SK-N-SH treated with all-trans-retinoic acid at 6 μM for 48 hours (cell line): Measurements from ENCODE around the gene CD96.

Experiments
- ATAC-seq: fragments of 200-7000 bp; cut with Tn5 transposase; 3 replicates; pipeline ENCODE4 v1.9.1; 2020; ENCODE audit warnings: mild to moderate bottlenecking, moderate library complexity
- CREB5 ChIP-seq: fragments of 250-450 bp; sonication (Bioruptor Pico); IDR thresholded peaks from 2 replicates; pipeline ENCODE4 v1.5.1; 2020; ENCODE audit warnings: low read depth, mild to moderate bottlenecking, moderate library complexity
- CSRNP3 ChIP-seq: fragments of 250-450 bp; sonication (Bioruptor Pico); IDR thresholded peaks from 2 replicates; pipeline ENCODE4 v1.5.1; 2021; ENCODE audit warnings: mild to moderate bottlenecking, moderate library complexity
- ESRRG ChIP-seq: fragments of 250-450 bp; sonication (Bioruptor Pico); IDR thresholded peaks from 2 replicates; pipeline ENCODE4 v1.6.1; 2021; ENCODE audit warnings: mild to moderate bottlenecking
- GLIS3 ChIP-seq: fragments of 250-450 bp; sonication (Bioruptor Pico); IDR thresholded peaks from 2 replicates; pipeline ENCODE4 v1.5.0; 2020; ENCODE audit warnings: mild to moderate bottlenecking, moderate library complexity
- OSR1 ChIP-seq: fragments of 250-450 bp; sonication (Bioruptor Pico); IDR thresholded peaks from 2 replicates; pipeline ENCODE4 v1.8.0; 2022; ENCODE audit warnings: moderate library complexity, mild to moderate bottlenecking, inconsistent platforms
- PATZ1 ChIP-seq: fragments of 250-450 bp; sonication (Bioruptor Pico); IDR thresholded peaks from 2 replicates; pipeline ENCODE4 v1.8.0; 2020; ENCODE audit warnings: mild to moderate bottlenecking, moderate library complexity, borderline replicate concordance
- POU6F1 ChIP-seq: fragments of 250-450 bp; sonication (Bioruptor Pico); IDR thresholded peaks from 2 replicates; pipeline ENCODE4 v1.8.0; 2021; ENCODE audit warnings: low read depth, mild to moderate bottlenecking, moderate library complexity, borderline replicate concordance
- PPARA ChIP-seq: fragments of 250-450 bp; sonication (Bioruptor Pico); IDR thresholded peaks from 2 replicates; pipeline ENCODE4 v1.5.0; 2020; ENCODE audit warnings: mild to moderate bottlenecking, borderline replicate concordance
- RARB ChIP-seq: fragments of 250-450 bp; sonication (Bioruptor Pico); IDR thresholded peaks from 2 replicates; pipeline ENCODE4 v1.8.0; 2021; ENCODE audit warnings: mild to moderate bottlenecking, moderate library complexity
- SNAI2 ChIP-seq: fragments of 250-450 bp; sonication (Bioruptor Pico); IDR thresholded peaks from 2 replicates; pipeline ENCODE4 v1.5.0; 2020; ENCODE audit warnings: mild to moderate bottlenecking, moderate library complexity
- TCF4 ChIP-seq: fragments of 250-450 bp; sonication (Bioruptor Pico); IDR thresholded peaks from 2 replicates; pipeline ENCODE4 v1.8.0; 2021; ENCODE audit warnings: mild to moderate bottlenecking, moderate library complexity, borderline replicate concordance
- TOX ChIP-seq: fragments of 250-450 bp; sonication (Bioruptor Pico); IDR thresholded peaks from 2 replicates; pipeline ENCODE4 v1.8.0; 2021; ENCODE audit warnings: mild to moderate bottlenecking, moderate library complexity, borderline replicate concordance
- TSHZ2 ChIP-seq: fragments of 250-450 bp; sonication (Bioruptor Pico); IDR thresholded peaks from 2 replicates; pipeline ENCODE4 v1.5.0; 2020; ENCODE audit warnings: mild to moderate bottlenecking, moderate library complexity
- ZC3H10 ChIP-seq: fragments of 250-450 bp; sonication (Bioruptor Pico); IDR thresholded peaks from 2 replicates; pipeline ENCODE4 v1.5.1; 2021; ENCODE audit warnings: mild to moderate bottlenecking, moderate library complexity
- ZFP30 ChIP-seq: fragments of 450-650 bp; formaldehyde crosslinking; IDR thresholded peaks from 2 replicates; pipeline ENCODE4 v1.5.0; 2022; ENCODE audit warnings: mild to moderate bottlenecking, moderate library complexity
- ZNF565 ChIP-seq: fragments of 450-650 bp; formaldehyde crosslinking; conservative IDR thresholded peaks from 2 replicates; pipeline ENCODE4 v1.5.0; 2020; ENCODE audit warnings: low read depth, mild to moderate bottlenecking, moderate library complexity
- ZNF70 ChIP-seq: fragments of 450-650 bp; formaldehyde crosslinking; IDR thresholded peaks from 2 replicates; pipeline ENCODE4 v1.5.0; 2020; ENCODE audit warnings: mild to moderate bottlenecking, moderate library complexity
- ZNF8 ChIP-seq: fragments of 450-650 bp; formaldehyde crosslinking; IDR thresholded peaks from 2 replicates; pipeline ENCODE4 v1.5.0; 2020; ENCODE audit warnings: mild to moderate bottlenecking, moderate library complexity

The CD96 gene

GRCh38 chr3:111691293-111691909 lies 149.4 kb downstream of the CD96 start:
- peak; percentile 81 for ATAC-seq
- TF ChIP-seq TSHZ2 (CRISPR knock-in tag) = no peak
- no peak for TF ChIP-seq ZNF565 (CRISPR knock-in tag)
- no peak for TF ChIP-seq GLIS3 (CRISPR knock-in tag)
- TF ChIP-seq SNAI2 (CRISPR knock-in tag) = no peak
- TF ChIP-seq TOX (CRISPR knock-in tag) = no peak
- TF ChIP-seq PATZ1 (CRISPR knock-in tag) = no peak
- TF ChIP-seq ZNF70 = no peak
- no peak for TF ChIP-seq PPARA (CRISPR knock-in tag)
- TF ChIP-seq ZFP30 (CRISPR knock-in tag) = no peak
- TF ChIP-seq POU6F1 (CRISPR knock-in tag) = no peak
- TF ChIP-seq OSR1 = no peak
- no peak for TF ChIP-seq ZNF8
- no peak for TF ChIP-seq ZC3H10
- TF ChIP-seq CSRNP3 (CRISPR knock-in tag) = no peak
- no peak for TF ChIP-seq RARB (CRISPR knock-in tag)
- no peak for TF ChIP-seq TCF4 (CRISPR knock-in tag)
- no peak for TF ChIP-seq CREB5 (CRISPR knock-in tag)
- no peak for TF ChIP-seq ESRRG (CRISPR knock-in tag)

GRCh38 chr3:111692593-111693552 lies 150.9 kb downstream of the CD96 start:
- TF ChIP-seq TCF4 (CRISPR knock-in tag) = no peak
- TF ChIP-seq TSHZ2 (CRISPR knock-in tag) = no peak
- TF ChIP-seq ZFP30 (CRISPR knock-in tag) = no peak
- TF ChIP-seq ZNF70 = no peak
- TF ChIP-seq PPARA (CRISPR knock-in tag) = no peak
- no peak for TF ChIP-seq ZNF8
- ATAC-seq = no peak
